PC-9 (cell line): Measurements from ENCODE around the gene ECSCR.

Experiments used
- CTCF ChIP-seq: fragments of 200-600 bp; sonication (generic); conservative IDR thresholded peaks from 2 replicates; pipeline ENCODE4 v1.6.1; 2017; ENCODE audit warnings: mixed run types, antibody characterized with exemption, mild to moderate bottlenecking, moderate library complexity
- EZH2 ChIP-seq: fragments of 200-600 bp; sonication (generic); IDR thresholded peaks from 2 replicates; pipeline ENCODE4 v1.8.0; 2017; ENCODE audit warnings: antibody characterized with exemption, low read depth

DNA sequence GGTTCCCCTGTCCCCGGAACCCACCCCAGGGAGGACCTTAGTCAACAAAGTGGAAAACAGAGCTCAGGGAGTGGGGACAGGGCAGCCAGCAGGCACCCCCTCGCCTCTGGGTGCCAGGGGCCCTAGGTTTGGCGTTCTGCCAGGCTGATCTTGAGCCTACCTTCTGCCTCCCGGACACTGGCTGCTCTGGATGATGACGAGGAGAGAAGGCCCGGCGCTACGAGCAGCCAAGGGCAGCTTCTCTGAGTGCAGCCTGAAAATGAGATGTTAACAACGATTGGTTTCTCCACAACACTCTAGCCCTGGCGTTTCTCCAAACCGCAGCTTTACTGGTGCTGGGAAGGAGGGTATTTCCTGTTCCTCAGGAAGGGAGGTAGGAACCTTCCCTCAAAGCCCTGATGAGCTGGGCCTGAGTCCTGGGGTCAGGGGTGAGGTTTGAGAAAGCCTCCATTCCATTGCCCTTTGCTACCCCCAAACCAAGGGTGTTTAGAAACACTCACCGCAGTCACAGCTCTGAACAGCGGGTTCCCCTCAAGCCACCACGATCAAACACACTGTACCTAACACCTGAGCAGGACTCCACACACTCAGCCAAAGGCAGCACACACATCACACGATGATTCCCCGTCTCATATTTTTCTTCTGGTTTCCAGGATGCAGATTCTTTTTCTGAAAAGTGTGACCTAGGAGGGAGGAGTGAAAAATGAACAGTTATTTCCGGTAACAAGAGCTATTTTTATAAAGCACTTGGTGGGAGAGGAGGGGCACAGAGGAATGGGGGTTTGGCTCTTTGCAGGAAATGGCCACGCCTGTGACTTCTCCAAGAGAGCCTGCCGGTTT is 19.7 kb upstream of the ECSCR start, which contains the start of gene STING1:
- no peak for TF ChIP-seq CTCF
- TF ChIP-seq EZH2, result no peak
